KMS-11 (cell line): ENCODE results near the gene GABRB3.

Experiments
- H2AFZ ChIP-seq: fragments of 200-600 bp; sonication (generic); 2 replicates; pipeline ENCODE4 v1.6.1; 2016; ENCODE audit warnings: antibody characterized with exemption, mixed run types, low read depth
- H3K27ac ChIP-seq: fragments of 200-600 bp; sonication (generic); 2 replicates; pipeline ENCODE4 v1.6.1; 2016; ENCODE audit warnings: mild to moderate bottlenecking, mixed run types
- H3K27me3 ChIP-seq: fragments of 200-600 bp; sonication (generic); 2 replicates; pipeline ENCODE4 v1.6.1; 2017; ENCODE audit warnings: mild to moderate bottlenecking, low read depth, mixed run types, moderate library complexity; ENCODE audit not compliant: insufficient read depth
- H3K36me3 ChIP-seq: fragments of 200-600 bp; sonication (generic); 2 replicates; pipeline ENCODE4 v1.6.1; 2017; ENCODE audit warnings: mild to moderate bottlenecking, mixed run types; ENCODE audit not compliant: insufficient read depth
- H3K4me1 ChIP-seq: fragments of 200-600 bp; sonication (generic); 2 replicates; pipeline ENCODE4 v1.6.1; 2016; ENCODE audit warnings: mild to moderate bottlenecking, low read depth, mixed run types; ENCODE audit not compliant: poor library complexity, severe bottlenecking
- H3K4me2 ChIP-seq: fragments of 200-600 bp; sonication (generic); 2 replicates; pipeline ENCODE4 v1.7.0; 2016; ENCODE audit warnings: mild to moderate bottlenecking, mixed run types
- H3K4me3 ChIP-seq: fragments of 200-600 bp; sonication (generic); IDR thresholded peaks from 2 replicates; pipeline ENCODE4 v1.6.1; 2017; ENCODE audit warnings: low read depth, low read length, mixed read lengths; ENCODE audit not compliant: insufficient read depth
- H3K79me2 ChIP-seq: fragments of 200-600 bp; sonication (generic); 2 replicates; pipeline ENCODE4 v1.6.1; 2016; ENCODE audit warnings: low read depth, mixed run types; ENCODE audit not compliant: insufficient read depth
- H3K9ac ChIP-seq: fragments of 200-600 bp; sonication (generic); 2 replicates; pipeline ENCODE4 v1.6.1; 2016; ENCODE audit warnings: mild to moderate bottlenecking, mixed run types
- H4K20me1 ChIP-seq: fragments of 200-600 bp; sonication (generic); 2 replicates; pipeline ENCODE4 v1.6.1; 2016; ENCODE audit warnings: mild to moderate bottlenecking, mixed run types; ENCODE audit not compliant: insufficient read depth
- TF ChIP-seq, protein P1 (sequence below): fragments of 200-600 bp; sonication (generic); conservative IDR thresholded peaks from 2 replicates; pipeline ENCODE4 v1.6.1; 2017; ENCODE audit warnings: low read depth, mild to moderate bottlenecking, antibody characterized with exemption, low read length, moderate library complexity, mixed read lengths

The GABRB3 gene

DNA sequence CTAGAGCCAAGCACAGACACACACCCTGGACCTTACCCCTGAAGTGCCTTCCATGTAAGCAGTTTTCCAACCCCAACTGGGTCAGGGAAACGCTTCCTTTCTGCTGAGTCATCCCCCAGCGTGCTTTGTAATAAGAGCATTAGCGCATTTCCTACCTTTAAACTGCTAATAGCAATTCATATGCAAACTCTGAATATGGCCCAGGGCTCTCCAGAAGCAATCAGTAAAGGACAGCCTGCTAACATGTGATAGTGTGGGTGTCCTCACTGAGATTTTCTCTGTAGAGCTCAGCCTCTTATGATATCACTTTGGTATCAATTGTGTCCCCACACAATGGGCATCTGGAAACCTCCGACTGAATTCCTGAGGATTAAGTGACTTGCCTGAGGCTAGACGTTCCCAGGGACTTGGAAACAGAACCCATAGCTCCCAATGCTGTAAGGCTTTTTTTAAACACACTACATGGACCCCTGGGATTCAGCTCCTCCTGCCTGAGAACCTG lies 5.6 kb downstream of the GABRB3 start:
- no peak overlapping the region for H3K9ac ChIP-seq
- H3K27ac ChIP-seq, result no peak overlapping the region

DNA sequence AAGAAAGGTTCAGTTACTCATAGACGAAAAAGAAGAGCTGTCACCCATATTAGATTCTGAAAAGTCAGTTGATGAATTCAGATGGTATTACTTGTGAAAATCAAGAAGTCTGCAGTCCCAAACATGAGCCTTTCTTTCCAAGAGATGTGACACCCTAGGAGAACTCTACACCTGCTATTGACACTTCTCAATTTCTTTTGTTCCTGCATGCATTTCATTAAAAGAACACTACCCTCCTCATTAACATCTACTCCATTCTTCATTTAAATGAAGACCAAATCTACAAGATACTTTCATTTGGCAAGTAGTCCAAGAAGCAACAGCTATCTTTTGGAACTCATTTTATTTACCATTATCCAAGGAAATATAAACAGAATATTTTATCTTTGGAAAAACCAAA lies 6.6 kb downstream of the GABRB3 start:
- Histone ChIP-seq H3K79me2 (no peaks in the 10 kb centered on the region), H2AFZ (no peak overlapping the region), H3K27ac (no peak overlapping the region), H3K4me1 (no peaks in the 10 kb centered on the region), H4K20me1 (no peaks in the 10 kb centered on the region), H3K36me3 (no peaks in the 10 kb centered on the region), H3K9ac (no peak overlapping the region), H3K27me3 (no peaks in the 10 kb centered on the region), H3K4me2 (no peak overlapping the region), H3K4me3 (no peak overlapping the region)
- TF ChIP-seq, protein P1, sequence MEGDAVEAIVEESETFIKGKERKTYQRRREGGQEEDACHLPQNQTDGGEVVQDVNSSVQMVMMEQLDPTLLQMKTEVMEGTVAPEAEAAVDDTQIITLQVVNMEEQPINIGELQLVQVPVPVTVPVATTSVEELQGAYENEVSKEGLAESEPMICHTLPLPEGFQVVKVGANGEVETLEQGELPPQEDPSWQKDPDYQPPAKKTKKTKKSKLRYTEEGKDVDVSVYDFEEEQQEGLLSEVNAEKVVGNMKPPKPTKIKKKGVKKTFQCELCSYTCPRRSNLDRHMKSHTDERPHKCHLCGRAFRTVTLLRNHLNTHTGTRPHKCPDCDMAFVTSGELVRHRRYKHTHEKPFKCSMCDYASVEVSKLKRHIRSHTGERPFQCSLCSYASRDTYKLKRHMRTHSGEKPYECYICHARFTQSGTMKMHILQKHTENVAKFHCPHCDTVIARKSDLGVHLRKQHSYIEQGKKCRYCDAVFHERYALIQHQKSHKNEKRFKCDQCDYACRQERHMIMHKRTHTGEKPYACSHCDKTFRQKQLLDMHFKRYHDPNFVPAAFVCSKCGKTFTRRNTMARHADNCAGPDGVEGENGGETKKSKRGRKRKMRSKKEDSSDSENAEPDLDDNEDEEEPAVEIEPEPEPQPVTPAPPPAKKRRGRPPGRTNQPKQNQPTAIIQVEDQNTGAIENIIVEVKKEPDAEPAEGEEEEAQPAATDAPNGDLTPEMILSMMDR, result no peak

More for the DNA sequence above, 5.6 kb downstream of the GABRB3 start:
- Histone ChIP-seq H3K4me2 (no peak overlapping the region), H3K4me1 (no peaks in the 10 kb centered on the region), H2AFZ (no peak overlapping the region), H3K27me3 (no peaks in the 10 kb centered on the region), H3K79me2 (no peaks in the 10 kb centered on the region), H3K4me3 (no peak overlapping the region), H4K20me1 (no peaks in the 10 kb centered on the region), H3K36me3 (no peaks in the 10 kb centered on the region)
- TF ChIP-seq, protein P1, result no peak

DNA sequence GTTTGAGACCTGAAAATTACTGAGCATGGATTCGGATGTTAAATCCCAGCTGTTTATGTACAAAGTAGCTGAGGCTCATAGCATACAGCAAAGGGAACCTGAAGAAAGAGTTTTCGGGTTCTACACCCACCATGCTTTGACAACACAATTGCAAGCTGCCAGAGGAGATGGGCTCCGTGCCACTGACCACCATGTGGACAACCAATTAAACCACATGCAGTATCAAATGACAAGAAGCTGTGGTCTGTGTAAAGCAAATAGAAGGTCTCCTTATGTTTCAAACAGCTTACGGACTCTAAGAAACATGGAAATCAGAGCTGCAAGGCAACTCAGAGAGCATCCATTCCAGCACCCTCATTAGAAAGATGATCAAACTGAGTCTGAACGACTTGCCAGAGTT lies 12.9 kb downstream of the GABRB3 start:
- H3K27me3 ChIP-seq, result no peaks in the 10 kb centered on the region
- no peak overlapping the region for H3K9ac ChIP-seq
- H3K36me3 ChIP-seq, result no peaks in the 10 kb centered on the region
- H3K79me2 ChIP-seq, result no peaks in the 10 kb centered on the region
- H3K4me2 ChIP-seq, result no peak overlapping the region
- H4K20me1 ChIP-seq, result no peaks in the 10 kb centered on the region
- TF ChIP-seq, protein P1, result no peak
- H3K4me1 ChIP-seq, result no peaks in the 10 kb centered on the region
- H2AFZ ChIP-seq, result no peak overlapping the region
- no peak overlapping the region for H3K27ac ChIP-seq
- no peak overlapping the region for H3K4me3 ChIP-seq

DNA sequence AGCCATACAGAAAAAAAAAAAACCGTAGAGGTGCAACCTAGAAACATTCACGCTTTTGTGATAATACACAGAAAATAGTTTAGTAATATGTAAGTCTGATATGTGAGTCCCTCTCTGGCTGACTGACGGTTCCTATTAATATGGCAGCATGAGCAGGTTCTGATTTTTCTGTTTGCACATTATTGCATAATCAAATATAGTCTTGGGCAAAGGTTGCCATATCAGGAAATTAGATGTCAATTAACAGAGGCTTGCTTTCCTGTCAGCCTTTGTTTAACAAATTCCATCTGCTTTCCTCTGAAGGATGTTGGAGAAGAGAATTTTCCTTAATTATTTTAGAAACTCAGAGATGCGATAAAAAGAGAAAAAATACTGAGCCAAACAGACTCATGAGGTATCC lies 14.8 kb downstream of the GABRB3 start:
- no peaks in the 10 kb centered on the region for H3K36me3 ChIP-seq
- H3K27me3 ChIP-seq, result no peaks in the 10 kb centered on the region
- no peak overlapping the region for H2AFZ ChIP-seq
- no peaks in the 10 kb centered on the region for H3K79me2 ChIP-seq
- no peaks in the 10 kb centered on the region for H4K20me1 ChIP-seq
- H3K4me1 ChIP-seq, result no peaks in the 10 kb centered on the region
- H3K4me3 ChIP-seq, result no peak overlapping the region
- no peak overlapping the region for H3K27ac ChIP-seq
- no peak overlapping the region for H3K4me2 ChIP-seq
- TF ChIP-seq, protein P1, result no peak
- H3K9ac ChIP-seq, result no peak overlapping the region
